ENCODE measurements around the gene CYP2A6.
A peak's percentile ranks its signal among the peaks of the same experiment; 100 is the strongest.
"Not testable (repeated sequence)": the region's sequence is repeated elsewhere in the genome, so short reads cannot be mapped to it uniquely, and the experiment has no call there.

Gene CYP2A6

GRCh38 chr19:40819479-40820234, 30.6 kb downstream of the CYP2A6 start:
- peak; percentile 69 to 77 for TF ChIP-seq CTCF (IDR thresholded peaks at IDR 0.05)
- H3K27me3 ChIP-seq; intact Hi-C loops (cut with DNase I; ENCODE audit: low total_unique reads); H3K4me3 ChIP-seq; H3K36me3 ChIP-seq; H3K9me3 ChIP-seq: not testable (repeated sequence)
- Histone ChIP-seq H3K27ac (peak overlapping the region in 1 of 2 donors; percentile 22), H3K4me1 (peaks cover 0 to 19% (median 8%) of the 10 kb centered on the region in 4 donors)
- peak in 1 of 2 donors; percentile 68 for DNase-seq

- Histone ChIP-seq H3K4me3 (peak overlapping the region; percentile 25 to 37), H3K27ac (peak overlapping the region in 1 of 2 donors; percentile 22), H3K4me1 (peaks cover 0 to 20% (median 8%) of the 10 kb centered on the region in 4 donors)
- TF ChIP-seq CTCF (IDR thresholded peaks at IDR 0.05) = peak in 1 of 2 experiments; percentile 23
- intact Hi-C loops (cut with DNase I; ENCODE audit: low total_unique reads); H3K27me3 ChIP-seq; H3K36me3 ChIP-seq; H3K9me3 ChIP-seq: not testable (repeated sequence)
- peak; percentile 69 to 87 for DNase-seq
Observed at GRCh38 chr19:40818480-40819399, 31.5 kb downstream of the CYP2A6 start.

- no peak for TF ChIP-seq CTCF (IDR thresholded peaks at IDR 0.05)
- DNase-seq = peak in 1 of 2 donors; percentile 40
- Histone ChIP-seq H3K4me3 (no peak overlapping the region), H3K9me3 (no peaks in the 10 kb centered on the region), H3K27me3 (no peaks in the 10 kb centered on the region), H3K4me1 (peaks cover 0 to 43% (median 26%) of the 10 kb centered on the region in 4 donors), H3K27ac (no peak overlapping the region), H3K36me3 (no peaks in the 10 kb centered on the region)
- intact Hi-C loops (cut with DNase I; ENCODE audit: low total_unique reads) = loop anchor here (2.0 kb wide), 1 partner anchor 152 kb away; no protein-coding TSS in a partner anchor
Observed at GRCh38 chr19:40815223-40815622, 35.0 kb downstream of the CYP2A6 start.

- DNase-seq = no peak
- Histone ChIP-seq H3K36me3 (peaks cover 6 to 14% (median 10%) of the 10 kb centered on the region in 3 donors), H3K4me3 (no peak overlapping the region), H3K9me3 (no peaks in the 10 kb centered on the region), H3K27ac (peak overlapping the region in 1 of 2 donors; percentile 39), H3K4me1 (peaks cover 0 to 48% (median 33%) of the 10 kb centered on the region in 4 donors), H3K27me3 (no peaks in the 10 kb centered on the region)
- intact Hi-C loops (cut with DNase I; ENCODE audit: low total_unique reads) = no loop called here
- TF ChIP-seq CTCF (IDR thresholded peaks at IDR 0.05) = no peak
Observed at GRCh38 chr19:40813182-40813581, 37.1 kb downstream of the CYP2A6 start.

- Histone ChIP-seq H3K36me3 (peaks cover 11 to 20% (median 16%) of the 10 kb centered on the region in 3 donors), H3K27ac (peak overlapping the region in 1 of 2 donors; percentile 39), H3K4me1 (peaks cover 0 to 52% (median 36%) of the 10 kb centered on the region in 4 donors)
- H3K4me3 ChIP-seq; DNase-seq; intact Hi-C loops (cut with DNase I; ENCODE audit: low total_unique reads); H3K27me3 ChIP-seq; H3K9me3 ChIP-seq: not testable (repeated sequence)
Observed at GRCh38 chr19:40812571-40812970, 37.7 kb downstream of the CYP2A6 start.
